IPS DF 4.7 (cell line): ENCODE data around the gene RPLP1.
"Not testable (repeated sequence)": the region's sequence is repeated elsewhere in the genome, so short reads cannot be mapped to it uniquely, and the experiment has no call there.

Source experiments
- DNase-seq: peaks from one replicate; pipeline ENCODE4 v3.0.0-alpha.2; 2013; ENCODE audit warnings: low spot score; ENCODE audit errors: extremely low read depth

The RPLP1 gene

GRCh38 chr15:69436951-69437350 is 15.7 kb upstream of the RPLP1 start:
- no peak for DNase-seq

GRCh38 chr15:69439623-69440022 is 13.0 kb upstream of the RPLP1 start:
- no peak for DNase-seq

DNA sequence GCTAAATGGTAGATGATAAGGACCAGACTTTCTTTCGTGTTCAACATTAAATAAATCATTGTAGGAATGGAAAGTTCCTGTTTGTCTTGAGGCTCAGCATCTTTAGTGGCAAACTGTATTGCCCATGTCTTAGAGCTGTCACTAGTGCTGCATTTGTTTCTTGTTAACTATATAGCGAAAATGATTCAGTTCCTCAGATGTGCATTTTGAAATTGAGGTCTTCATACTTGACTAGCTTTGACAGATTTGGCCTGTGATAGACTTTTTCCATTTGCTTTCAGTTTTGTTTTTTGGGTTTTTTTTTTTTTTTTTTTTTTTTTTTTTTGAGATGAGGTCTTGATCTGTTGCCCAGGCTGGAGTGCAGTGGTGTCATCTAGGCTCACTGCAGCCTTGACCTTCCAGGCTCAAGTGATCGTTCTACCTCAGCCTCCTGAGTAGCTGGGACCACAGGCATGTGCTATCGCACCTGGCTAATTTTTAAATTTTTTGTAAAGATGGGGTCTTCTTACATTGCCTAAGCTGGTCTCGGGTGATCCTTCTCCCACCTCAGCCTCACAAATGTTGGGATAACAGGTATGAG is 9.5 kb upstream of the RPLP1 start:
- no peak for DNase-seq

- no peak for DNase-seq
These were observed 7.9 kb upstream of the RPLP1 start for GRCh38 chr15:69444686-69445085.

- no peak for DNase-seq
These were observed 5.7 kb upstream of the RPLP1 start for GRCh38 chr15:69446953-69447352.

GRCh38 chr15:69450221-69450620 is 2.4 kb upstream of the RPLP1 start:
- not testable (repeated sequence) for DNase-seq

DNA sequence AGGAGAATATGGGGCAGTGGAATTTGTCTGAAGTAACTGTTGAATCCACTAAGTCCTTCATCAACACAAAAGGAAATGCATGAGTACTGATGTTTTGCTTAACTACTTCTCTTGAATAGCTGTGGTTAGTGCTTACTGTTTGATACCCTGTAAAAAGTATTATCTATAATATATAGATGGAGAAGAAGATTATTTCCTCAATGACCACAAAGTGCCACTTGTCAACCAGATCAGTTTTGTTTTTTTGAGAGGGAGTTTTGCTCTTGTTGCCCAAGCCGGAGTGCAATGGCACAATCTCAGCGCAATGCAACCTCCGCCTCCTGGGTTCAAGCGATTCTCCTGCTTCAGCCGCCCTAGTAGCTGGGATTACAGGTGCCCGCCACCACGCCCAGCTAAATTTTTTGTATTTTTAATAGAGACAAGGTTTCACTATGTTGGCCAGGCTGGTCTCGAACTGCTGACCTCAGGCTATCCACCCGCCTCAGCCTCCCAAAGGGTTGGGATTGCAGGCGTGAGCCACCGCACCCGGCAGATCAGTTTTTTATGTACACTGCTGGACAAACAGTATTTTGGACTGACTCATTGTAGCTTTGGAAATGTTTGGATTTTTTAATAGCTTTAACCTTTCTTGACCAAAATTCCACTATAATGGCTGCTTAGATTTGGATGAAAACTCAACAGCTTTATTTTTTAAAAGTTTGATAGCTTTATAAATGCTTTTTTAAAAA is 1.5 kb upstream of the RPLP1 start:
- no peak for DNase-seq

GRCh38 chr15:69451951-69452691 is 497 bp upstream of the RPLP1 start:
- no peak for DNase-seq

- DNase-seq, result no peak
These were observed 2.3 kb downstream of the RPLP1 start for GRCh38 chr15:69454953-69455352.

DNA sequence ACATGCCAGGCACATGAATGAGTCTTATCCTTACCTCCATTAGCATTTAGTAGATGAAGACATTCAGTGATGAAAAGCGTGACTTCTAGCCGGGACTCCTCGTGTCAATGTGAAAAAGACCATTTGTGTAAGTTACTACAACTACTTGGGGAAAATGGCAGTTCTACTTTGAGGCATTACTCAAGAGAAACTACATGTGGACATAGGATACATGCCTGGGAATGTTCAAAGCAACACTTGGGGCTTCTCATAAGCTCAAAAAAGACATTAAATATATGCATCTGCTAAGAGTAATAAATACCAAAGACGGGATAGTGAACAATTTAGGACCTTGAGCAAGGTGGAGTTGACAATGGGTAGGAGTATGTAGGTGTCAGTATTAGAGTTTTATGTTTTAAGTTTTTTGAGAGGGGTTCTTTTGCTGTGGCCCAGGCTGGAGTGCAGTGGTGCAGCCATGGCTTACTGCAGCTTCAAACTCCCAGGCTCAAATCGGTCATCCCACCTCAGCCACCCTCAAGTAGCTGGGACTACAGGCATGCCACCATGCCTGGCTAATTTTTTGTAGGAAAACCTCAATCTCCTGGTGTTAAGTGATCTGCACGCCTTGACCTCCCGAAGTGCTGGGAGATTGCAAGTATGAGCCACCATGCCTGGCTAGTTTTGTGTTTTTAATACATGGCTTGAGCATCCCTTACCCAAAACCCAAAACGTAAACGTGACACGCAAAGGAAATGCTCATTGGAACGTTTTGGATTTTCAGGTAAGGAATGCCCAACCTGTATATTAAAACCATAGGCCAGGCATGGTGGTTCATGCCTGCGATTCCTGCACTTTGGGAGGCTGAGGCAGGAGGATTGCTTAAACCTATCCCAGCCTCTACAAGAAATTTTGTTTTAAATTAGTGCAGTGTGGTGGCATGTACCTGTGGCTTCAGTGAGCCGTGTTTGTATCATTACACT is 3.9 kb downstream of the RPLP1 start:
- no peak for DNase-seq

DNA sequence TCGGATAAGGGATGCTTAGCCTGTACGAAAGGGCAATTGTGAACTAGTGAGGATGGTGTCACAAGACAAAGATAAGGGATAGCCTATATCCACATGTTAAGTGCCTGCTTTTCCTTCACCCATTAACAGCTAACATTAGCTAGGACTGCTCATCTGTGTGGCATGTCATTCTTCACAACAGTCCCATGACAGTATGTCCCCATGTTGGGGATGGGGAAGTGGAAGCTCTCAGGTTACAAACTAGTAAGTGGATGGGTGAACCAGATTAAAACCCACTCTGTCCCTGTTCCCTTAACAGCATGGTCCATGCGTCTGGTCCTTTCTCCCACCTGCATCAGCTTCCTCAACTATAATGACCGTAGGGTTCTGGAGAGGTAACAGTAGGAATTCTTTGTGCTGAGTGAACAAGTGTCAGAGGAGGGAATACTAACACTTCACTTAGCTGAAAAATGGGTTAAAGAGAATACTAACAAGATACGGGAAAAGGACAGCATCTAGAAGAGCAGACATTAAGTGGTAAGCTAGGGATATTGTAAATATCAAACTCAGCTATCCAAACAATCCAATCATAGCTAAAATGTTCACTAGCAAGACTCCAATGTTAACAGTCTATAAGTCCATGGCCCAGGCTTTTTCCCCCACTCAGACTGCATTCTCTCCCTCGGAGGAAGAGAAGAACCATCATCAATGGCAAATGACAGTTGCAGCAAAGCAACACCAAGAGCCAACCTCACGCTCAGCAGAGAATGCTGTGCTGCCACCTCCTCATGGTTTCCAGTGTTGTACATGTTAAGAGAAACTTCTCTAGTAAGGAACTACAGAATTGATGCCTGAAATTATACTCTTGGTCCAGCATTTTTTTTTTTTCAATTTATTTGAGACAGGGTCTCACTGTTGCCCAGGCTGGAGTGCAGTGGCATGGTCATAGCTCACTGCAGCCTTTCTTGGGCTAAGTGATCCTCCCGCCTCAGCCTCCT is 5.0 kb downstream of the RPLP1 start:
- no peak for DNase-seq

DNA sequence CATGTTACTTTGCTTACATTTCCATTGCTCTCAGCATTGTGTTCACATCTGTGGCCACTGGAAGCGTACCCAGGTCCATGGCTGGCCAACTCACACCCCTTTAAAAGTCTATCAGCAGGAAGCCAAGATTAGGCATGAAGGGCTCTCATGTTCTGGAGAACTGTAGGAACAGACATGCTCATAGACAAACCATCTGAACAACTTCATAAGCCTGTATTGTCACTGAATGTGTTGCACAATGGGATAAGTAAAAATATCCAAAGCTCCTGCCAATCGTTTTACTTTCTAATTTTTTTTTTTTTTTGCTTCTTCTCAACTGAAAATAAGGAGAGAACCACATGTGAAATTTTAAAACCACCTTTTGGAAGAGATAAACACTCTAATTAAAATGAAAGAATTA is 6.4 kb downstream of the RPLP1 start:
- no peak for DNase-seq

DNA sequence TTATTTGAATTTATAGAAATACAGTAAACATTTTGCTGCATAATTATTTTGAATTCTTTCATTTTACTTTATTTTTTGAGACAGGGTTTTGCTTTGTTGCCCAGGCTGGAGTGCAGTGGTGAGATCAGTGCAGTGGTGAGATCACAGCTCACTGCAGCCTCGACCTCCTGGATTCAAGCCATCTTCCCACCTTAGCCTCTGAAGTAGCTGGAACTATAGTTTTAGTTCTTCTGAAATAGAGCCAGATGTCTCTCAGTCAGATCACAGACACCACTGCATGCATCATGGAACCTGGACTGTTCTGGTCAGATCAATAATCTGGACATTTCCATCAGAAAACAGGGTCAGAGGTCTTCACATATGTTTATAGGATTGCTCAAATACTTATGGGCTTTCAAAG is 7.9 kb downstream of the RPLP1 start:
- no peak for DNase-seq

GRCh38 chr15:69462030-69462492 is 9.4 kb downstream of the RPLP1 start:
- DNase-seq, result no peak

DNA sequence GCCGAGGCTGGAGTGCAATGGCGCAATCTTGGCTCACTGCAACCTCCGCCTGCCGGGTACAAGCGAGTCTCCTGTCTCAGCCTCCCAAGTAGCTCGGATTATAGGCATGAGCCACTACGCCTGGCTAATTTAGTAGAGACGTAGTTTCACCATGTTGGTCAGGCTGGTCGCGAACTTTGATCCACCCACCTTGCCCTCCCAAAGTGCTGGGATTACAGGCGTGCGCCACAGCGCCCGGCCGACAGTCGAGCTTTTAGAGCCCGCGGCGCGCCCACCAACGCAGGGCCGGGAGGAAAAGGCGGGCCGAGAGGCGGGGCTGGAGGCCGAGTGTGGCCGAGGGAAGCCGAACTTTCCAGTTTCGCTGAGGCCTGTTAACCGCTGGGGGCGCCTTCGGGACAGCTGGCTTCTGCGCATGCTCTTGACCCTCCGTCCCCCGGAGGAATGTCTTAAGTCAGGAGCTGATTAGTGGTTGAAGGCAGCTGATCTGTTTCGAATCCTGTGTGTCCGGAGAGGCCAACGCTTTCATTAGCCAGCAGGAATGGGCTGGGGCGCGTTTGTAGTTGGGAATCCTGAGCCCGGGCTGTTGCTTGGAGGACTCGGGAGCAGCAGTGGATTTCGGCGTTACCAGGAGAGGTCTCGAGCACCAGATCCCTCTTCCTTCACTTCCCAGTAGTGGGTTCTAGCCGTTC is 10.0 kb downstream of the RPLP1 start:
- peak; percentile 95 for DNase-seq

DNA sequence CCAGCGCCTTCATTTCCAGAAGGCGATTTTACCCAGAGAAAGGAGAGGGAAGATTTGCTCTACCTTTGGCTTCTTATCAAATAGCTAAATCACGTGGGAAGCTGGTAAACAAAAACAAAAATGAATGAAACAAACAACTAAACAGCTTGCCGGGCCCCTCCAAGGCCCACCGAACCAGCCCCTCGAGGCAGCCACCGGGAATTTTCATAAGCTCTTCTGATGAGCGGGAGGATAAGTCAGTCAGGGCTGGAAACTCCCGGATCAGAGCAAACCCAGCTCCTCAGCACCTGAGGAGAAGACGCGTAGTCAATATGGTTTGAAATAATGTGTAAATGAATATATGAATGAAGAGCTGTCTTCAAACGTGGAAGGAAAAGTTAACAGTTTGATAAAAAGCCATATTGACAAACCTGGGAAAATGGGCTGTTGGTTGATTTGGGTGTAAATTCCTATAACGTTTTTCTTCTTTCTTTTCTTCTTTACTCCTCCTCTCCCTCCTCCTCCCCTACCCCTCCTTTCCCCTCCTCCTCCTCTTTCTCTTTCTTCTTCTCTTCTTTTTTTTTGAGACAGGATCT is 10.7 kb downstream of the RPLP1 start:
- DNase-seq, result no peak

- DNase-seq, result no peak
These were observed 12.6 kb downstream of the RPLP1 start for GRCh38 chr15:69465253-69465652.

- no peak for DNase-seq
These were observed 14.1 kb downstream of the RPLP1 start for GRCh38 chr15:69466733-69467132.

DNA sequence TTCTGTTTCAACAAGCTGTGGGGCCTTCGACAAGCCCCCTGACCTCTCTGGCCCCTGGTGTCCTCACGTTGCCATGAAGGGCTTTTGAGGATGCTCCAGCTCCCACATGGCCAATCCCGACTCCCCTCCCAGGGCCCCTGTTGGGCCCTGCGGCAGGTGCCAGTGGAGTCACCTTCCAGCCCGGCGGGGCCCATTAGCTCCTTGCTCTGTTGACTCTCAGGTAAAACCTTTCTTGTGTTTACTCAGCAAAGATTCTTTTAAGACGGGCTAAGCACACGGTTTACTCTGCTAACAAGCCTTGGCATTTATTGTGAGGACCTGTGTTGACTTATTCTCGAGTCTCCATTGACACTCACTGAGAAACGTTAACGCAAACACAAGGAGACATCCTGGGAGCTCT is 15.0 kb downstream of the RPLP1 start:
- no peak for DNase-seq
